ENCODE results near the gene PIBF1.

DNA sequence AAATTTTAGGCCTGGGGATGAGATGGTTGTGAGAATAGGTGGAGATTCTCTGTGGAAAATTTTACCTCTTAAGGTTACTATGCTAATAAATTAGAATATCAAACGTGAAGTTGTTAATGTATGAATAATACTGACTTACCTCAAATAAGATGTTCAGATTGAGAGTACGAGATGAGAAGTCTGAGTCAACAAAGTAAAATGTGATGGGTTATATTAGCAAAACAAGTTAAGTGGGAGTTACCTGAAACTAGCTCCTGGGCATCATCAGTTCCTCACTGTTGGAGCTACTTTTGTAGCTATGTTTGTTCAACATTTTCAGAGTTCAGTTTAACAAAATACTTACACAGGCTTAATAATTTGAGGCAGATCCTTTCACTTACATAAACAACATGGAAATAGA, 108.6 kb downstream of the PIBF1 start:
- TF ChIP-seq, protein P1, sequence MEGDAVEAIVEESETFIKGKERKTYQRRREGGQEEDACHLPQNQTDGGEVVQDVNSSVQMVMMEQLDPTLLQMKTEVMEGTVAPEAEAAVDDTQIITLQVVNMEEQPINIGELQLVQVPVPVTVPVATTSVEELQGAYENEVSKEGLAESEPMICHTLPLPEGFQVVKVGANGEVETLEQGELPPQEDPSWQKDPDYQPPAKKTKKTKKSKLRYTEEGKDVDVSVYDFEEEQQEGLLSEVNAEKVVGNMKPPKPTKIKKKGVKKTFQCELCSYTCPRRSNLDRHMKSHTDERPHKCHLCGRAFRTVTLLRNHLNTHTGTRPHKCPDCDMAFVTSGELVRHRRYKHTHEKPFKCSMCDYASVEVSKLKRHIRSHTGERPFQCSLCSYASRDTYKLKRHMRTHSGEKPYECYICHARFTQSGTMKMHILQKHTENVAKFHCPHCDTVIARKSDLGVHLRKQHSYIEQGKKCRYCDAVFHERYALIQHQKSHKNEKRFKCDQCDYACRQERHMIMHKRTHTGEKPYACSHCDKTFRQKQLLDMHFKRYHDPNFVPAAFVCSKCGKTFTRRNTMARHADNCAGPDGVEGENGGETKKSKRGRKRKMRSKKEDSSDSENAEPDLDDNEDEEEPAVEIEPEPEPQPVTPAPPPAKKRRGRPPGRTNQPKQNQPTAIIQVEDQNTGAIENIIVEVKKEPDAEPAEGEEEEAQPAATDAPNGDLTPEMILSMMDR (IDR thresholded peaks at IDR 0.05): no peak
- no peak for TF ChIP-seq EP300 (IDR thresholded peaks at IDR 0.05)

All from tibial nerve (tissue), 4 donors.